Measurements from ENCODE around the gene IL3RA.

IL3RA gene

GRCh38 chrX:1354036-1355019 lies 17.7 kb downstream of the IL3RA start:
- H3K4me3 ChIP-seq (ENCODE audit: low read depth, low read length) = no peak overlapping the region
- DNase-seq (ENCODE audit: low read depth, low spot score) = no peak
- CTCF ChIA-PET = no interaction called here
- TF ChIP-seq, protein P1, sequence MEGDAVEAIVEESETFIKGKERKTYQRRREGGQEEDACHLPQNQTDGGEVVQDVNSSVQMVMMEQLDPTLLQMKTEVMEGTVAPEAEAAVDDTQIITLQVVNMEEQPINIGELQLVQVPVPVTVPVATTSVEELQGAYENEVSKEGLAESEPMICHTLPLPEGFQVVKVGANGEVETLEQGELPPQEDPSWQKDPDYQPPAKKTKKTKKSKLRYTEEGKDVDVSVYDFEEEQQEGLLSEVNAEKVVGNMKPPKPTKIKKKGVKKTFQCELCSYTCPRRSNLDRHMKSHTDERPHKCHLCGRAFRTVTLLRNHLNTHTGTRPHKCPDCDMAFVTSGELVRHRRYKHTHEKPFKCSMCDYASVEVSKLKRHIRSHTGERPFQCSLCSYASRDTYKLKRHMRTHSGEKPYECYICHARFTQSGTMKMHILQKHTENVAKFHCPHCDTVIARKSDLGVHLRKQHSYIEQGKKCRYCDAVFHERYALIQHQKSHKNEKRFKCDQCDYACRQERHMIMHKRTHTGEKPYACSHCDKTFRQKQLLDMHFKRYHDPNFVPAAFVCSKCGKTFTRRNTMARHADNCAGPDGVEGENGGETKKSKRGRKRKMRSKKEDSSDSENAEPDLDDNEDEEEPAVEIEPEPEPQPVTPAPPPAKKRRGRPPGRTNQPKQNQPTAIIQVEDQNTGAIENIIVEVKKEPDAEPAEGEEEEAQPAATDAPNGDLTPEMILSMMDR (IDR thresholded peaks at IDR 0.05; ENCODE audit: insufficient read depth, low read length, missing control alignments) = no peak
- POLR2A ChIA-PET = no interaction called here

GRCh38 chrX:1355131-1356046 lies 18.8 kb downstream of the IL3RA start:
- CTCF ChIA-PET = no interaction called here

GRCh38 chrX:1357993-1358392 lies 21.4 kb downstream of the IL3RA start:
- H3K4me3 ChIP-seq (ENCODE audit: low read depth, low read length) = no peak overlapping the region
- TF ChIP-seq, protein P1 (IDR thresholded peaks at IDR 0.05; ENCODE audit: insufficient read depth, low read length, missing control alignments) = no peak
- no peak for DNase-seq (ENCODE audit: low read depth, low spot score)
- CTCF ChIA-PET = no interaction called here
- POLR2A ChIA-PET = no interaction called here

More at GRCh38 chrX:1355131-1356046, 18.8 kb downstream of the IL3RA start:
- TF ChIP-seq, protein P1 (IDR thresholded peaks at IDR 0.05; ENCODE audit: insufficient read depth, low read length, missing control alignments) = no peak
- DNase-seq (ENCODE audit: low read depth, low spot score) = no peak
- POLR2A ChIA-PET = no interaction called here
- no peak overlapping the region for H3K4me3 ChIP-seq (ENCODE audit: low read depth, low read length)

- no peak overlapping the region for H3K4me3 ChIP-seq (ENCODE audit: low read depth, low read length)
- POLR2A ChIA-PET = no interaction called here
- no peak for DNase-seq (ENCODE audit: low read depth, low spot score)
- TF ChIP-seq, protein P1 (IDR thresholded peaks at IDR 0.05; ENCODE audit: insufficient read depth, low read length, missing control alignments) = no peak
- CTCF ChIA-PET = no interaction called here
Measured at GRCh38 chrX:1358793-1359476, 22.4 kb downstream of the IL3RA start.

DNA sequence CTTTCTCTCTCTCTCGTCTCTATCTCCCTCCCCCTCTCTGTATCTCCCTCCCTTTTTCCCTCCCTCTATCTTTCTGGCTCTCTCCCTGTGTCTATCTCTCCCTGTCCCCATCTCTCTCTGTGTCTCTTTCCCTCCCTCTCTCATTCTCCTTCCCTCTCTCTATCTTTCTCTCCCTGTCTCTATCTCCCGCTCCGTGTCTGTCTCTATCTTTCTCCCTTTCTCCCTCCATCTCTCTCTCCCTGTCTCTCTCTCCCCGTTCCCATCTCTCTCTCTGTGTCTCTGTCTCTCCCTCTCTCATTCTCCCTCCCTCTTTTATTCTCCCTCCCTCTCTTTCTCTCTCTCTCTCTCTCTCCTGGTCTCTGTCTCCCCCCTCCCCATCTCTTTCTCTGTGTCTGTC lies 22.9 kb downstream of the IL3RA start:
- TF ChIP-seq, protein P1 (IDR thresholded peaks at IDR 0.05; ENCODE audit: insufficient read depth, low read length, missing control alignments) = no peak
- no peak overlapping the region for H3K4me3 ChIP-seq (ENCODE audit: low read depth, low read length)
- no peak for DNase-seq (ENCODE audit: low read depth, low spot score)
- ChIA-PET CTCF (no interaction called here), POLR2A (no interaction called here)
